Ovary (tissue), 3 donors: ENCODE measurements around the gene ARID5B.

ENCODE experiments used
- CTCF ChIP-seq, 3 donors: fragments of 450-650 bp in 2 of 3; fragments of 200-600 bp in 1 of 3; IDR thresholded peaks; one replicate each; pipeline versions ENCODE4 v1.5.1 to v1.8.0; 2016 to 2022; ENCODE audit warnings: antibody characterized with exemption in 3 of 3, mild to moderate bottlenecking in 1 of 3
- EP300 ChIP-seq: sonication (generic); formaldehyde crosslinking; IDR thresholded peaks from one replicate; pipeline ENCODE4 v1.6.1; 2017; ENCODE audit warnings: antibody characterized with exemption
- donor health status: DM: no; HTN: no; CAD: no.

GRCh38 chr10:61918140-61918539 is 16.6 kb downstream of the ARID5B start:
- TF ChIP-seq CTCF (IDR thresholded peaks at IDR 0.05) (no peak), EP300 (no peak)
